GM06990 (cell line): ENCODE results near the gene MISP3.

ENCODE experiments used
- DNase-seq: peaks from one replicate; pipeline ENCODE4 v3.0.0-alpha.2; 2011; ENCODE audit not compliant: insufficient read length; ENCODE audit errors: extremely low read depth
- H3K27me3 ChIP-seq: replicated peaks from 2 replicates; pipeline ENCODE4 v1.6.0; 2011; ENCODE audit warnings: low read length; ENCODE audit not compliant: control insufficient read depth, insufficient read depth
- H3K36me3 ChIP-seq: 2 replicates; pipeline ENCODE4 v1.5.1; 2011; ENCODE audit warnings: low read length; ENCODE audit not compliant: control insufficient read depth, insufficient read depth
- H3K4me3 ChIP-seq: replicated peaks from 2 replicates; pipeline ENCODE4 v1.5.1; 2011; ENCODE audit warnings: low read depth, mild to moderate bottlenecking, control low read depth, low read length
- TF ChIP-seq, protein P1 (sequence below): IDR thresholded peaks from 2 replicates; pipeline ENCODE4 v1.5.1; 2011; ENCODE audit warnings: low read length, control low read depth, mild to moderate bottlenecking, inconsistent platforms; ENCODE audit not compliant: insufficient read depth, poor library complexity, severe bottlenecking

Gene MISP3

DNA sequence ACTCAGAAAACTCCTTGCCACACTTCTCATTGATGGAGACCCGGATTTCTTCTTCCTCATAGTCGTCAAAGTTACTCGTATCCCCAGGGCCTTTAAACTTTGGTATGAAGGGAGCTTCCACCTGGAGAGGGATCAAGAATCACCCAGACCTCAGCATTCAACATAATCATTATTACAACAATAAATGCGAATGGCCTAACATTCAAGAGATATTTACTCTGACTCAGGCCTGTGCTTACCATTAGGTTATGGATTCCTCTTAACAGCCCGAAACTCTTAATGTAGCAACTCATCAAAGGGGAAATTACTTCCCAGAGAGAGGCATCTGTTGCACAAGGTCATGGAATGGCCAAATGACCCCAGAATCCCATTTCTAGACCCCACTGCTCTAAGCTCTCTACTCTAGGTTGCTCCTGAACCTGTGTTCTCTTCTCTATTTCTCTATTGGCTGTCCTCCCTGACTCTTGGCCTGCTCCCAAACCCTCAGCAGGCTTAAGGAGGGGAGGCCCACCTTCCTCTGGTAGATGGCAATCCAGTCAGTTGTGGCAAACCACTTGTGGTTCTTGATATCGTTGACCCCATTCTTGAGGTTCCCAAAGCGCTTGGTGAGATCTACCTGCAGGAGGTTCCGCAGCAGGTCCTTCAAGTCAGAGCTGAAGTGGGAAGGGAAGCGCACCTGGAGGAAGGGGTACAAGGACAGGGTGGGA lies 20.7 kb downstream of the MISP3 start:
- Histone ChIP-seq H3K4me3 (no peak overlapping the region), H3K36me3 (peaks cover 17% of the 10 kb centered on the region), H3K27me3 (no peaks in the 10 kb centered on the region)
- no peak for DNase-seq
- TF ChIP-seq, protein P1, sequence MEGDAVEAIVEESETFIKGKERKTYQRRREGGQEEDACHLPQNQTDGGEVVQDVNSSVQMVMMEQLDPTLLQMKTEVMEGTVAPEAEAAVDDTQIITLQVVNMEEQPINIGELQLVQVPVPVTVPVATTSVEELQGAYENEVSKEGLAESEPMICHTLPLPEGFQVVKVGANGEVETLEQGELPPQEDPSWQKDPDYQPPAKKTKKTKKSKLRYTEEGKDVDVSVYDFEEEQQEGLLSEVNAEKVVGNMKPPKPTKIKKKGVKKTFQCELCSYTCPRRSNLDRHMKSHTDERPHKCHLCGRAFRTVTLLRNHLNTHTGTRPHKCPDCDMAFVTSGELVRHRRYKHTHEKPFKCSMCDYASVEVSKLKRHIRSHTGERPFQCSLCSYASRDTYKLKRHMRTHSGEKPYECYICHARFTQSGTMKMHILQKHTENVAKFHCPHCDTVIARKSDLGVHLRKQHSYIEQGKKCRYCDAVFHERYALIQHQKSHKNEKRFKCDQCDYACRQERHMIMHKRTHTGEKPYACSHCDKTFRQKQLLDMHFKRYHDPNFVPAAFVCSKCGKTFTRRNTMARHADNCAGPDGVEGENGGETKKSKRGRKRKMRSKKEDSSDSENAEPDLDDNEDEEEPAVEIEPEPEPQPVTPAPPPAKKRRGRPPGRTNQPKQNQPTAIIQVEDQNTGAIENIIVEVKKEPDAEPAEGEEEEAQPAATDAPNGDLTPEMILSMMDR: no peak

DNA sequence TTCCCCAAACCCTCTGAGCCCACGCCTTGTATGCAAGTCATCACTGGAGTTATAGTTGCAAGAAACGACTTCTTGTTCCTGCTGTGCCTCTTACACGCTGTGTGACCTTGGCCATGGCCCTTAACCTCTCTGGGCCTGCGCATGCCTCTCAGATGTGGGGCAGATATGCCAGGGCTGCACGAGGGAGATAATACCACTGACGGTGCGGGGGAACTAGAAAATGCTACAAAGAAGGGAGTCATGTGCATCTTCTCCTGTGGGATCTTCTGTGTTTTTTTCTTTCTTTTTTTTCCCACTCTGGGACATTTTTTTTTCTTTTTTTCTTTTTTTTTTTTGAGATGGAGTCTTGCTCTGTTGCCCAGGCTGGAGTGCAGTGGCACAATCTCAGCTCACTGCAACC lies 22.3 kb downstream of the MISP3 start:
- Histone ChIP-seq H3K4me3 (no peak overlapping the region), H3K36me3 (peaks cover 11% of the 10 kb centered on the region), H3K27me3 (no peaks in the 10 kb centered on the region)
- TF ChIP-seq, protein P1: no peak
- DNase-seq: no peak

DNA sequence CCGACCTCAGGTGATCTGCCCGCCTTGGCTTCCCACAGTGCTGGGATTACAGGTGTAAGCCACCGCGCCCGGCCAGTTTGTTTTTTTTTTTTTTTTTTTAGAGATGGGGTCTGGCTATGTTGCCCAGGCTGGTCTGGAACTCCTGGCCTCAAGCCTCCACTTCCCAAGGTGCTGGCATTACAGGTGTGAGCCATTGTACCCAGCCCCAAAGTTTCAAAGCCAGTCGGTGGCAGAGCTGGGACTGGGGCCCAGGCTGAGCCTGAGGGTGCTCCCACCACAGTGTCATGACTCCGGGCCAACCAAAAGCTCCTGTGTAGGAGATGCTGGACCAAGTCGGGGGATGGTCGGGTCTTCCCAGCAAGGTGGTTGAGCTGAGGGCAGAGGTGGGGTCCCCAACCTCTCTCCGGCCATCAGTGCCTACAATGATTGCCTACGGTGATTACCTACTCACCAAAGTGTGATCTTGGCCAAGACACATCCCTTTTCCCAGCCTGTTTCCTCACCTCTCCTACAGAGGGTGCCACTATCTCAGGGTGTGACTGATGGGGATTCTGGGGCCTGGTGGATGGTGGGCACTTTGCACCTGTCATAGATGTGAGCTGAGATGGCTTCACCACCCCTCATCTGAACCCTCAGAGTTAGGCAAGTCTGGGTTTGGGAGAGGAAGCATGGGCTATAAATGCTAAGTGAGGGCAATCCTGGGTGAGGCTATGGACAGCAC lies 23.8 kb downstream of the MISP3 start:
- no peak overlapping the region for H3K4me3 ChIP-seq
- H3K27me3 ChIP-seq: no peaks in the 10 kb centered on the region
- DNase-seq: no peak
- TF ChIP-seq, protein P1: no peak
- H3K36me3 ChIP-seq: peaks cover 13% of the 10 kb centered on the region

DNA sequence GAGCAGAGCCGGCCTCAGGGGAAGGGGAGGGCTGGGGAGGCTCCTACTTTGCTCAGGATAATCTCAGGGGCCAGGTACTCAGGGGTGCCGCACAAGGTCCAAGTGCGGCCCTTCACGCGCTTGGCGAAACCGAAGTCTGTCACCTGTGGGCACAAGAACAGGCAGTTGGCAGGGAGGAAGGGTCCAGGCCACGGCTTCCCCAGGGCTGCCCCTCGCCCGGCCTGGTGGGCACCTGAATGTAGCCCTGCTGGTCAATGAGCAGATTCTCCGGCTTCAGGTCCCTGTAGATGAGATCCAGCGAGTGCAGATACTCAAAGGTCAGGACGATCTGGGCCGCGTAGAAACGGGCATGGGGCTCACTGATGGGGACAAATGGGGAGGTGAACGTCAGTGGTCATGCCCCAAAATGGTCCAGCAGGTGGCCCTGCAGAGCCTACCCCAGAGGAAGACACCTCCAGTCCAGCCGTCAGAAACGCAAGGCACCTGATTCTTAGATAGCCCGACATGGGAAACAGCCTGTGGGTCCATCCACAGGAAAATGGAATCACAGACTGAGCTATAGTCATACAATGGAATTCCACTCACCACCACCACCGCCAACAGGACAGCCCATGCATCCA lies 25.1 kb downstream of the MISP3 start:
- peaks cover 16% of the 10 kb centered on the region for H3K36me3 ChIP-seq
- TF ChIP-seq, protein P1: no peak

DNA sequence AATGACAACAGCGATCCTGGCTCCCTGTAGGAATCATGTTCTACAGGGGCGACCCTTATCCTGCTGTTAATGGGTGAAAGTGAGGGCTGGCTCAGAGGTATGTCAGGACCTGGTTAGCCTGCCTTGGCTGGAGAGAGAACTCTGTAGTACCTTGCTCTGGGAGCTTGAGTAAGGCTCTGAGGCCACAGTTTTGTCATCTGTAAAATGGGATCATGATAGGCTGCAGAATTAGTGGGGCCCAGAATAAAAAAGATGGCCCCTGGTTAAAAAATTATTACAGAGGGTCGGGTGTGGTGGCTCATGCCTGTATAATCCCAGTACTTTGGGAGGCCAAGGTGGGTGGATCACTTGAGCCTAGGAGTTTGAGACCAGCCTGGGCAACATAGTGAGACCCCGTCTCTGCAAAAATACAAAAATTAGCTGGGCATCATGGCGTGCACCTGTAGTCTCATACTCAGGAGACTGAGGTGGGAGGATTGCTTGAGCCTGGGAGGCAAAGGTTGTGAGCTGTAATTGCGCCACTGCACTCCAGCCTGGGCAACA lies 28.5 kb downstream of the MISP3 start:
- TF ChIP-seq, protein P1: no peak
- no peak overlapping the region for H3K4me3 ChIP-seq
- H3K27me3 ChIP-seq: no peaks in the 10 kb centered on the region
- DNase-seq: no peak
- peaks cover 18% of the 10 kb centered on the region for H3K36me3 ChIP-seq

More for the DNA sequence above, 25.1 kb downstream of the MISP3 start:
- Histone ChIP-seq H3K4me3 (no peak overlapping the region), H3K27me3 (no peaks in the 10 kb centered on the region)
- no peak for DNase-seq
